HG02571 (cell line): ENCODE results near the gene P2RX5.

Source experiments
- ATAC-seq: cut with Tn5 transposase; IDR thresholded peaks from one replicate; pipeline ENCODE4 v1.9.1; 2021; ENCODE audit warnings: mild to moderate bottlenecking, moderate library complexity; ENCODE audit not compliant: unreplicated experiment

Gene P2RX5

GRCh38 chr17:3683054-3683511 lies 12.9 kb downstream of the P2RX5 start:
- ATAC-seq, result no peak

- ATAC-seq, result no peak
Observed at GRCh38 chr17:3682033-3682432, 13.9 kb downstream of the P2RX5 start.

GRCh38 chr17:3681565-3681964 lies 14.4 kb downstream of the P2RX5 start:
- no peak for ATAC-seq

- no peak for ATAC-seq
Observed at GRCh38 chr17:3681057-3681456, 14.9 kb downstream of the P2RX5 start.

GRCh38 chr17:3679531-3680126 lies 16.3 kb downstream of the P2RX5 start:
- ATAC-seq, result no peak

- ATAC-seq, result no peak
Observed at GRCh38 chr17:3678821-3679530, 17.0 kb downstream of the P2RX5 start.

- ATAC-seq, result no peak
Observed at GRCh38 chr17:3678095-3678820, 17.7 kb downstream of the P2RX5 start.

- ATAC-seq, result no peak
Observed at GRCh38 chr17:3675886-3676285, 20.1 kb downstream of the P2RX5 start.

GRCh38 chr17:3672571-3672970 lies 23.4 kb downstream of the P2RX5 start:
- ATAC-seq, result no peak

GRCh38 chr17:3669548-3669947 lies 26.4 kb downstream of the P2RX5 start:
- no peak for ATAC-seq

GRCh38 chr17:3669085-3669347 lies 26.9 kb downstream of the P2RX5 start:
- ATAC-seq, result peak; percentile 5

- ATAC-seq, result peak; percentile 80
Observed at GRCh38 chr17:3668279-3669084, 27.5 kb downstream of the P2RX5 start, which contains the start of the genes EMC6 and TAX1BP3. EMC6 (plus strand) TSS chr17:3668812; CDS start chr17:3669147, 335 bp downstream. TAX1BP3 (minus strand) TSS chr17:3668578; CDS start chr17:3668526, 52 bp downstream.

- ATAC-seq, result peak; percentile 27
Observed at GRCh38 chr17:3667366-3668278, 28.3 kb downstream of the P2RX5 start.

- ATAC-seq, result no peak
Observed at GRCh38 chr17:3666516-3666915, 29.4 kb downstream of the P2RX5 start.

- ATAC-seq, result no peak
Observed at GRCh38 chr17:3665834-3666233, 30.1 kb downstream of the P2RX5 start.

GRCh38 chr17:3663102-3664011 lies 32.6 kb downstream of the P2RX5 start:
- ATAC-seq, result no peak

- ATAC-seq, result no peak
Observed at GRCh38 chr17:3660311-3660891, 35.6 kb downstream of the P2RX5 start.

GRCh38 chr17:3659541-3660111 lies 36.3 kb downstream of the P2RX5 start:
- no peak for ATAC-seq
